MM.1S (cell line): ENCODE measurements around the gene PMAIP1.

Experiments used
- DNase-seq: peaks from one replicate; pipeline ENCODE4 v3.0.0-alpha.2; 2015
- H2AFZ ChIP-seq: fragments of 300-600 bp; sonication (generic); 2 replicates; pipeline ENCODE4 v1.6.0; 2016; ENCODE audit warnings: antibody characterized with exemption, low read length
- H3F3A ChIP-seq: fragments of 300-600 bp; sonication (generic); 2 replicates; pipeline ENCODE4 v1.6.1; 2016; ENCODE audit warnings: mild to moderate bottlenecking, antibody characterized with exemption, low read length, moderate library complexity, mixed read lengths; ENCODE audit not compliant: insufficient read depth
- H3K27ac ChIP-seq: fragments of 300-600 bp; sonication (generic); 2 replicates; pipeline ENCODE4 v1.5.1; 2016; ENCODE audit warnings: mild to moderate bottlenecking, low read length
- H3K27me3 ChIP-seq: fragments of 300-600 bp; sonication (generic); replicated peaks from 2 replicates; pipeline ENCODE4 v1.6.0; 2016; ENCODE audit warnings: low read length; ENCODE audit not compliant: insufficient read depth
- H3K36me3 ChIP-seq: fragments of 300-600 bp; sonication (generic); replicated peaks from 2 replicates; pipeline ENCODE4 v1.6.1; 2016; ENCODE audit warnings: mild to moderate bottlenecking, low read length, mixed read lengths; ENCODE audit not compliant: insufficient read depth
- H3K4me1 ChIP-seq: fragments of 300-600 bp; sonication (generic); 2 replicates; pipeline ENCODE4 v1.6.1; 2016; ENCODE audit warnings: low read length, mixed read lengths
- H3K4me2 ChIP-seq: fragments of 300-600 bp; sonication (generic); 2 replicates; pipeline ENCODE4 v1.6.0; 2016; ENCODE audit warnings: low read depth, low read length
- H3K4me3 ChIP-seq: fragments of 300-600 bp; sonication (generic); 2 replicates; pipeline ENCODE4 v1.5.1; 2016; ENCODE audit warnings: low read length, mixed read lengths
- H3K79me2 ChIP-seq: fragments of 300-600 bp; sonication (generic); 2 replicates; pipeline ENCODE4 v1.6.1; 2016; ENCODE audit warnings: mixed run types, low read length, mixed read lengths
- H3K9ac ChIP-seq: fragments of 300-600 bp; sonication (generic); 2 replicates; pipeline ENCODE4 v1.6.1; 2016; ENCODE audit warnings: low read length, mixed read lengths
- H3K9me2 ChIP-seq: fragments of 300-600 bp; sonication (generic); replicated peaks from 2 replicates; pipeline ENCODE4 v1.6.1; 2016; ENCODE audit warnings: mild to moderate bottlenecking, low read length, mixed read lengths; ENCODE audit not compliant: insufficient read depth
- H3K9me3 ChIP-seq: fragments of 300-600 bp; sonication (generic); replicated peaks from 2 replicates; pipeline ENCODE4 v1.6.1; 2016; ENCODE audit warnings: mild to moderate bottlenecking, low read length, mixed read lengths; ENCODE audit not compliant: insufficient read depth
- H4K20me1 ChIP-seq: fragments of 300-600 bp; sonication (generic); 2 replicates; pipeline ENCODE4 v1.6.1; 2016; ENCODE audit warnings: mild to moderate bottlenecking, low read length, moderate library complexity, mixed read lengths; ENCODE audit not compliant: insufficient read depth
- CTCF ChIP-seq: fragments of 300-600 bp; sonication (generic); IDR thresholded peaks from 2 replicates; pipeline ENCODE4 v1.5.1; 2016; ENCODE audit warnings: antibody characterized with exemption, low read length, mixed read lengths
- EZH2 ChIP-seq: fragments of 300-600 bp; sonication (generic); optimal IDR thresholded peaks from 2 replicates; pipeline ENCODE3; 2017; ENCODE audit warnings: low read depth, mild to moderate bottlenecking, antibody characterized with exemption, low read length, mixed read lengths
- EZH2phosphoT487 ChIP-seq: fragments of 300-600 bp; sonication (generic); IDR thresholded peaks from 2 replicates; pipeline ENCODE4 v1.6.1; 2018; ENCODE audit warnings: antibody characterized with exemption, low read length

The PMAIP1 gene

GRCh38 chr18:59898093-59898492, 1.7 kb upstream of the PMAIP1 start:
- H3K79me2 ChIP-seq = no peaks in the 10 kb centered on the region; the same call in 1 of the 2 replicates
- no peak overlapping the region for H3K4me2 ChIP-seq
- TF ChIP-seq EZH2phosphoT487 (no peak), EZH2 (no peak), CTCF (no peak)
- no peaks in the 10 kb centered on the region for H3K9me3 ChIP-seq
- H2AFZ ChIP-seq = no peak overlapping the region
- H3K9me2 ChIP-seq = no peaks in the 10 kb centered on the region
- no peaks in the 10 kb centered on the region for H3F3A ChIP-seq
- H3K4me1 ChIP-seq = 0 out of 2 replicates have a peak, but pooled peaks cover 5% of the 10 kb centered on the region
- no peak for DNase-seq
- H3K36me3 ChIP-seq = no peaks in the 10 kb centered on the region
- no peaks in the 10 kb centered on the region for H4K20me1 ChIP-seq
- H3K4me3 ChIP-seq = no peak overlapping the region
- H3K27me3 ChIP-seq = no peaks in the 10 kb centered on the region
- H3K27ac ChIP-seq = no peak overlapping the region
- no peak overlapping the region for H3K9ac ChIP-seq

- TF ChIP-seq EZH2 = no peak
- TF ChIP-seq CTCF = no peak
- no peak for TF ChIP-seq EZH2phosphoT487
- DNase-seq = no peak
- Histone ChIP-seq H2AFZ (peak overlapping the region; percentile 98), H3K9me2 (no peaks in the 10 kb centered on the region), H3F3A (no peaks in the 10 kb centered on the region), H3K4me1 (0 out of 2 replicates have a peak, but pooled peaks cover 5% of the 10 kb centered on the region), H3K27me3 (no peaks in the 10 kb centered on the region), H3K9ac (no peak overlapping the region), H3K4me2 (peak overlapping the region; percentile 89; the same call in 1 of the 2 replicates), H3K9me3 (no peaks in the 10 kb centered on the region), H3K4me3 (peak overlapping the region; percentile 73), H4K20me1 (no peaks in the 10 kb centered on the region), H3K36me3 (no peaks in the 10 kb centered on the region), H3K79me2 (no peaks in the 10 kb centered on the region; the same call in 1 of the 2 replicates), H3K27ac (no peak overlapping the region)
These were observed 1.0 kb upstream of the PMAIP1 start for GRCh38 chr18:59898609-59899297.

- peak overlapping the region; percentile 48; the same call in 1 of the 2 replicates for H3K9ac ChIP-seq
- H3K4me1 ChIP-seq = 0 out of 2 replicates have a peak, but pooled peaks cover 5% of the 10 kb centered on the region
- no peaks in the 10 kb centered on the region for H4K20me1 ChIP-seq
- TF ChIP-seq EZH2phosphoT487 (no peak), EZH2 (no peak), CTCF (no peak)
- H3K9me3 ChIP-seq = no peaks in the 10 kb centered on the region
- no peaks in the 10 kb centered on the region for H3K9me2 ChIP-seq
- no peaks in the 10 kb centered on the region; the same call in 1 of the 2 replicates for H3K79me2 ChIP-seq
- H3K4me3 ChIP-seq = peak overlapping the region; percentile 73
- peak overlapping the region; percentile 70 for H2AFZ ChIP-seq
- peak; percentile 68 for DNase-seq
- H3K36me3 ChIP-seq = no peaks in the 10 kb centered on the region
- peak overlapping the region; percentile 16; the same call in 1 of the 2 replicates for H3K27ac ChIP-seq
- peak overlapping the region; percentile 89 for H3K4me2 ChIP-seq
- H3K27me3 ChIP-seq = no peaks in the 10 kb centered on the region
- no peaks in the 10 kb centered on the region for H3F3A ChIP-seq
These were observed 679 bp downstream of the PMAIP1 start for GRCh38 chr18:59900222-59901128.
